ENCODE results near the gene PRDM12. TPM values are rescaled to one million over a fixed set of nuclear protein-coding genes. Genes with fewer than 3 reads are reported as not detected.
A peak's percentile ranks its signal among the peaks of the same experiment; 100 is the strongest.

The PRDM12 gene
- total and polyA plus RNA-seq, 2 of the 8 experiments (the other 6 are each of a cell fraction or from before 2014, with no cell fraction given), result 0.14 to 0.22 TPM

DNA sequence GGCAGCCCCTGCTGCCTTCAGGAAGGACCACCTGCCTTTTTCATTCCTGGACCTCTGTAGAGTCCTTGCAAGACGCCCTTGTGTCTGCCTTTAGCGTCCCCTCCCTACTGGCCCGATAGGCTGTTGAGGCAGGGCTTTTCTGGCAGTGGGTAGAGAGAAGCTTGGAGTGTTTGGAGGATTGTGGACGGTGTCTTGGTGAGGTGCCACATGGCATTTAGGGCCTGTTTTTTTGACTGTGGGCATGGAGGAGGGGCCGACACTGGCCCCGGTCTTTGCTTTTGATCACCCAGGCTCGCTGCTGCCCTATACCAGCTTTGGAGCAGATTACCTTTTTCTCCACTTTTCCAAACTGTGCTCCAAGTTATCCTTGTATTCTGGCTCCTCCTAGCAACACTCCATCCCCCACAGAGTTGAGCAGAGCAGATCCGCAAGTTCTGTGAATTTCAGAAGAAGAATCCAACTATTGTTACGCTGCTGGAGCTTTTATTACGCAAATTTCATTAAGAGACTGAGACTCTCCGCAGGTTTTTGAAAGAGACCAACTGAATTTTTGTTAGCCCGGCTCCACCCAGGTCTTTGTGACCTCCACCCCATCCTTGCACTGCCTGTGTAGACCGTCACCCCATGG, 34.8 kb upstream of the PRDM12 start:
- H2BK12ac ChIP-seq (ENCODE audit: low read depth, low read length), result peak overlapping the region; percentile 6; the same call in 1 of the 2 replicates
- H3K23me2 ChIP-seq (ENCODE audit: low read depth, low read length), result no peaks in the 10 kb centered on the region
- H4K91ac ChIP-seq (replicated peaks; ENCODE audit: insufficient read length, low read length), result no peak overlapping the region
- TF ChIP-seq CEBPB (IDR thresholded peaks at IDR 0.05; ENCODE audit: low read depth, low read length), result peak; percentile 20; the same call in 1 of the 2 replicates
- TF ChIP-seq SP4 (IDR thresholded peaks at IDR 0.05; ENCODE audit: low read length), result no peak
- no peak overlapping the region for H2BK120ac ChIP-seq (replicated peaks; ENCODE audit: low read depth, low read length)
- H3K36me3 ChIP-seq (ENCODE audit: control insufficient read depth in 2 of 4, insufficient read depth in 4 of 4, low read length in 3 of 4), result peaks cover 14 to 72% (median 40%) of the 10 kb centered on the region in 4 experiments
- peak overlapping the region in 1 of 4 experiments; percentile 39; a peak in 2 of 7 replicates for H3K9ac ChIP-seq (replicated peaks in 1 of 4; ENCODE audit: extremely low read depth in 1 of 4, low read depth in 3 of 4, low read length in 3 of 4)
- peak overlapping the region; percentile 49 for H4K5ac ChIP-seq (ENCODE audit: insufficient read length, low read depth, low read length)
- H2AK5ac ChIP-seq (ENCODE audit: low read depth, low read length), result 0 out of 2 replicates have a peak overlapping the region, but pooled peaks have one; percentile 53
- H3K4me2 ChIP-seq (ENCODE audit: insufficient read depth in 1 of 2, low read depth in 2 of 2, low read length in 2 of 2), result peak overlapping the region; percentile 51 to 85
- ChIA-PET CTCF (ENCODE audit: partially characterized antibody) (interaction anchor here (1.0 to 6.7 kb wide), 5 partner anchors 9 to 169 kb away, joined by 3 to 30 read pairs (median 5); no protein-coding TSS in a partner anchor), POLR2A (ENCODE audit: partially characterized antibody) (interaction anchor here (0.9 to 2.4 kb wide), 4 partner anchors 9 to 147 kb away, joined by 3 to 7 read pairs (median 4); no protein-coding TSS in a partner anchor)
- peaks cover 0 to 7% of the 10 kb centered on the region in 2 experiments for H4K20me1 ChIP-seq (replicated peaks in 1 of 2; ENCODE audit: control insufficient read depth in 1 of 2, insufficient read depth in 2 of 2, low read length in 2 of 2)
- H3K27me3 ChIP-seq (replicated peaks in 1 of 4; ENCODE audit: control insufficient read depth in 3 of 4, extremely low read depth in 1 of 4, insufficient read depth in 3 of 4, low read length in 3 of 4), result no peaks in the 10 kb centered on the region
- H2BK5ac ChIP-seq (ENCODE audit: low read depth, low read length), result peak overlapping the region; percentile 90
- peak overlapping the region; percentile 94 for H2BK20ac ChIP-seq (ENCODE audit: low read length)
- H3K14ac ChIP-seq (ENCODE audit: insufficient read length), result no peak overlapping the region
- peak overlapping the region; percentile 52 for H3K18ac ChIP-seq (ENCODE audit: extremely low read depth, low read length)
- no peak overlapping the region for H3K23ac ChIP-seq (ENCODE audit: insufficient read length)
- no peak overlapping the region for H2AFZ ChIP-seq (ENCODE audit: low read length)
- peaks cover 5% of the 10 kb centered on the region for H3K79me1 ChIP-seq (ENCODE audit: low read depth, low read length)
- WGBS, 2 experiments (ENCODE audit: extremely low coverage in 1 of 2, insufficient coverage in 1 of 2, insufficient read length in 1 of 2, insufficient replicate concordance in 2 of 2, low coverage in 1 of 2, low lambda C conversion rate in 2 of 2, missing lambda C conversion rate in 1 of 2), result 62% methylated on average over 13 of the region's 13 CpGs; no CpG with 5 or more reads in 1 of the 2 experiments
- no peak for DNase-seq (ENCODE audit: low read depth in 1 of 2, low spot score in 2 of 2)
- H3K27ac ChIP-seq (ENCODE audit: low read depth, low read length), result peak overlapping the region; percentile 24; the same call in 1 of the 2 replicates
- no peak overlapping the region for H2BK15ac ChIP-seq (ENCODE audit: low read length)
- peak overlapping the region in 1 of 4 experiments; percentile 22; a peak in 1 of 8 replicates for H3K4me3 ChIP-seq (ENCODE audit: extremely low read depth in 1 of 4, insufficient read depth in 2 of 4, low read depth in 3 of 4, low read length in 4 of 4)
- no peak overlapping the region for H4K8ac ChIP-seq (ENCODE audit: extremely low read depth, insufficient read depth, low read length)
- peaks cover 12 to 27% (median 18%) of the 10 kb centered on the region in 4 experiments for H3K4me1 ChIP-seq (replicated peaks in 1 of 4; ENCODE audit: control insufficient read depth in 3 of 4, insufficient read depth in 4 of 4, low read length in 3 of 4)
- H3K9me3 ChIP-seq (ENCODE audit: insufficient read depth in 2 of 2, low read depth in 1 of 2, low read length in 1 of 2), result no peaks in the 10 kb centered on the region
- peak overlapping the region; percentile 19 for H3K4ac ChIP-seq (replicated peaks; ENCODE audit: insufficient read length, low read depth, low read length)
- peak overlapping the region; percentile 5 for H3K56ac ChIP-seq (replicated peaks; ENCODE audit: insufficient read length, low read depth, low read length)
- FAIRE-seq, result peak; percentile 71
- no peaks in the 10 kb centered on the region for H3K79me2 ChIP-seq (ENCODE audit: control insufficient read depth in 1 of 2, insufficient read depth in 2 of 2, low read length in 2 of 2)
